ENCODE data around the gene SLC9A6.

DNA sequence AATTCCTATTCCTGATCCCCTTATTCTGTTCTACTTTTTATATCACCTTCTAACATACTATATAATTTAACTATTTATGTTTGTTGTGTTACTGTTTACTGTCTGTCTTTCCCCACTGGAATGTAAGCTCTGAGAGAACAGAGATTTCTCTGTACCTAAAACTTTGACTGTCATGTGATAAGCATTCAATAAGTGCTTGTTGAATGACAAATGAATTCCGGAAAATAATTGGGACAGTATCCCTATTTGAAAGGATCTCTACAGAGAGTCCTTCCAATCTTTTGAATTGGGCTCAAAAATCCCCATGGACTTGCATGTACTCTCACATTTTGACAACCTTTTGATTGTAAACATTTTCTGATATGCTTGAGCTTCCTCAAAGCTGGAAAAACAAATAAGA, 9.8 kb upstream of the SLC9A6 start:
- TF ChIP-seq ZNF217 (CRISPR knock-in tag; IDR thresholded peaks at IDR 0.05) (no peak), ATF1 (CRISPR knock-in tag; IDR thresholded peaks at IDR 0.05) (no peak), ATF1 (tag; IDR thresholded peaks at IDR 0.05) (no peak), RBM17 (IDR thresholded peaks at IDR 0.05; ENCODE audit: borderline replicate concordance, low read depth, low read length) (no peak), TAF9B (IDR thresholded peaks at IDR 0.05; ENCODE audit: partially characterized antibody) (no peak), ZNF830 (CRISPR knock-in tag; IDR thresholded peaks at IDR 0.05) (no peak), ZNF696 (CRISPR knock-in tag; conservative IDR thresholded peaks at IDR 0.05) (no peak), EZH2 (IDR thresholded peaks at IDR 0.05; ENCODE audit: borderline replicate concordance, low read depth, low read length) (no peak), ZNF431 (CRISPR knock-in tag; IDR thresholded peaks at IDR 0.05) (no peak)
- TF ChIP-seq, protein P1, sequence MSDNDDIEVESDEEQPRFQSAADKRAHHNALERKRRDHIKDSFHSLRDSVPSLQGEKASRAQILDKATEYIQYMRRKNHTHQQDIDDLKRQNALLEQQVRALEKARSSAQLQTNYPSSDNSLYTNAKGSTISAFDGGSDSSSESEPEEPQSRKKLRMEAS (CRISPR knock-in tag; IDR thresholded peaks at IDR 0.05), result no peak
- TF ChIP-seq, protein P2, sequence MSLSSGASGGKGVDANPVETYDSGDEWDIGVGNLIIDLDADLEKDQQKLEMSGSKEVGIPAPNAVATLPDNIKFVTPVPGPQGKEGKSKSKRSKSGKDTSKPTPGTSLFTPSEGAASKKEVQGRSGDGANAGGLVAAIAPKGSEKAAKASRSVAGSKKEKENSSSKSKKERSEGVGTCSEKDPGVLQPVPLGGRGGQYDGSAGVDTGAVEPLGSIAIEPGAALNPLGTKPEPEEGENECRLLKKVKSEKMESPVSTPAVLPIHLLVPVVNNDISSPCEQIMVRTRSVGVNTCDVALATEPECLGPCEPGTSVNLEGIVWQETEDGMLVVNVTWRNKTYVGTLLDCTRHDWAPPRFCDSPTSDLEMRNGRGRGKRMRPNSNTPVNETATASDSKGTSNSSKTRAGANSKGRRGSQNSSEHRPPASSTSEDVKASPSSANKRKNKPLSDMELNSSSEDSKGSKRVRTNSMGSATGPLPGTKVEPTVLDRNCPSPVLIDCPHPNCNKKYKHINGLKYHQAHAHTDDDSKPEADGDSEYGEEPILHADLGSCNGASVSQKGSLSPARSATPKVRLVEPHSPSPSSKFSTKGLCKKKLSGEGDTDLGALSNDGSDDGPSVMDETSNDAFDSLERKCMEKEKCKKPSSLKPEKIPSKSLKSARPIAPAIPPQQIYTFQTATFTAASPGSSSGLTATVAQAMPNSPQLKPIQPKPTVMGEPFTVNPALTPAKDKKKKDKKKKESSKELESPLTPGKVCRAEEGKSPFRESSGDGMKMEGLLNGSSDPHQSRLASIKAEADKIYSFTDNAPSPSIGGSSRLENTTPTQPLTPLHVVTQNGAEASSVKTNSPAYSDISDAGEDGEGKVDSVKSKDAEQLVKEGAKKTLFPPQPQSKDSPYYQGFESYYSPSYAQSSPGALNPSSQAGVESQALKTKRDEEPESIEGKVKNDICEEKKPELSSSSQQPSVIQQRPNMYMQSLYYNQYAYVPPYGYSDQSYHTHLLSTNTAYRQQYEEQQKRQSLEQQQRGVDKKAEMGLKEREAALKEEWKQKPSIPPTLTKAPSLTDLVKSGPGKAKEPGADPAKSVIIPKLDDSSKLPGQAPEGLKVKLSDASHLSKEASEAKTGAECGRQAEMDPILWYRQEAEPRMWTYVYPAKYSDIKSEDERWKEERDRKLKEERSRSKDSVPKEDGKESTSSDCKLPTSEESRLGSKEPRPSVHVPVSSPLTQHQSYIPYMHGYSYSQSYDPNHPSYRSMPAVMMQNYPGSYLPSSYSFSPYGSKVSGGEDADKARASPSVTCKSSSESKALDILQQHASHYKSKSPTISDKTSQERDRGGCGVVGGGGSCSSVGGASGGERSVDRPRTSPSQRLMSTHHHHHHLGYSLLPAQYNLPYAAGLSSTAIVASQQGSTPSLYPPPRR (CRISPR knock-in tag; IDR thresholded peaks at IDR 0.05; ENCODE audit: borderline replicate concordance), result no peak

Data from K562 (cell line).